VCaP (cell line): ENCODE measurements around the gene ANKFN1.

Experiments used
- H3K27ac ChIP-seq: fragments of 450-650 bp; 2 replicates; pipeline ENCODE4 v1.5.1; 2017
- TF ChIP-seq, protein P1 (sequence below): fragments of 450-650 bp; conservative IDR thresholded peaks from 2 replicates; pipeline ENCODE4 v1.5.1; 2017; ENCODE audit warnings: mild to moderate bottlenecking, moderate library complexity

The ANKFN1 gene

DNA sequence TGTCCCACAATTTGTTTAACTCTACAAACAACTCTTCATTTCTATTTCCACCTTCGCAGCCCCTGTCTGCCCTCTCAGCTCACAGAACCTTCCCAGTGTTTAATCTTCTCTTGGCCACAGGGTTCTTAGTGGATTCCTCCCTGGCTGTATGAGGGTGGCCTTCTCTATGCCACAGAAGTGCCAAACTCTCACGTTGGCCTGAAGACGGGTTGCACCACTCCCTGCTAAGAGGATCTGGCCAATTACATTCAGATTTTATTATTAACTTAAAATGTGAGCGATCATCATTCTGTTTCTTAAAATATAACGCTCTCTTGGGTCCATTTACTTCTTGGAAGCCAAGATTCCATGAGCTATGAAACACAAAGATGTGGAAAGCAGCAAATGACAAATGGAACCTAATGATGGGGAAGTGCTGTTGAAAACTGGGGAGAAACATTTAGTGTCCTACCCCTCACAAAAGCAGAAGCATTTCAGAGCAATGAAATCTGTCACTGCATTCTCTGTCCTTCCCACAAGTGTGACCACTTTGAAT lies 348.9 kb downstream of the ANKFN1 start:
- TF ChIP-seq, protein P1, sequence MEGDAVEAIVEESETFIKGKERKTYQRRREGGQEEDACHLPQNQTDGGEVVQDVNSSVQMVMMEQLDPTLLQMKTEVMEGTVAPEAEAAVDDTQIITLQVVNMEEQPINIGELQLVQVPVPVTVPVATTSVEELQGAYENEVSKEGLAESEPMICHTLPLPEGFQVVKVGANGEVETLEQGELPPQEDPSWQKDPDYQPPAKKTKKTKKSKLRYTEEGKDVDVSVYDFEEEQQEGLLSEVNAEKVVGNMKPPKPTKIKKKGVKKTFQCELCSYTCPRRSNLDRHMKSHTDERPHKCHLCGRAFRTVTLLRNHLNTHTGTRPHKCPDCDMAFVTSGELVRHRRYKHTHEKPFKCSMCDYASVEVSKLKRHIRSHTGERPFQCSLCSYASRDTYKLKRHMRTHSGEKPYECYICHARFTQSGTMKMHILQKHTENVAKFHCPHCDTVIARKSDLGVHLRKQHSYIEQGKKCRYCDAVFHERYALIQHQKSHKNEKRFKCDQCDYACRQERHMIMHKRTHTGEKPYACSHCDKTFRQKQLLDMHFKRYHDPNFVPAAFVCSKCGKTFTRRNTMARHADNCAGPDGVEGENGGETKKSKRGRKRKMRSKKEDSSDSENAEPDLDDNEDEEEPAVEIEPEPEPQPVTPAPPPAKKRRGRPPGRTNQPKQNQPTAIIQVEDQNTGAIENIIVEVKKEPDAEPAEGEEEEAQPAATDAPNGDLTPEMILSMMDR: no peak
- no peak overlapping the region for H3K27ac ChIP-seq

DNA sequence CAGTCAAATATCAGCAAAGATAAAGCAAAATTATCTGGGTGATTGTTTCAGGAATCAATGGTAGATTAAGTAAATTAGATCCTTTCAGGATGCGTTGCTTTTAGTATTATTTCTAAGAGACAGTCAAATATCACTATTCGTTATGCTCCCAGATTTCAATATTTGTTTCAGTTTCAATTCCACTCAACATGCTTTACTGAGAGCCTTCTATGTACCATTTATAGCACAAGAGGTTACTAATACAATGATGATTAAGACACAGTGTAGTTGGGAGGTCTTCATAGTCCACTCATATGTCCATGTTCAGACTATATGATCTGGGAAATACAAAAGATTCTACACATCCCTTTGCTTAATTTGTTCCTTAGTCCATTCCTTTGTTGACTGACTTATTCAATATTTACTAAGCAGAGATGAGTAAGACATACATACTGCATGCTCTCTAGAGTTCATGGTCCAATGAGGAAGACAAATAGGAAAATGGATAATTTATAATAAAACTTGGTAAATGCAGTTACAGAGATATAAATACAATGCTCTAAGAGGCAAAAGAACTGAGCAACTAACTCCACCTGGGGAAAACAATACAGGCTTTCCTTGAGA lies 352.0 kb downstream of the ANKFN1 start:
- no peak overlapping the region for H3K27ac ChIP-seq
- TF ChIP-seq, protein P1: no peak

DNA sequence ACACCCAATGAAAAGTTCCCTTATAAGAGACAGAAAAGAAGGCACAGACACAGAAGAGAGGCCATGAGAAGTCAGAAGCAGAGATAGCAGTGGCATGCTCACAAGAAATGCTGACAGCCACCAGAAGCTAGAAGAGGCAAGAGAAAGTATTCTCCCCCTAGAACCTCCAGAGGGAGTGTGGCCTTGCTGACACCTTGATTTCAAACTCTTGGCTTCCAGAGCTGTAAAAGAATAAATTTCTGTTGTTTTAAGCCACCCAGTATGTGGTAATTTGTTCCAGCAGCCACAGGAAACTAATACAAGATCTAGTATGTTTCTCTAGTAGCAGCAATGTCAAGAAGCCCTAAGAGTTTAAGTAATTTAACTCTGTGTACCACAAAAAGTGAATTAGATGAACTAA lies 353.1 kb downstream of the ANKFN1 start:
- TF ChIP-seq, protein P1: no peak
- H3K27ac ChIP-seq: no peak overlapping the region

DNA sequence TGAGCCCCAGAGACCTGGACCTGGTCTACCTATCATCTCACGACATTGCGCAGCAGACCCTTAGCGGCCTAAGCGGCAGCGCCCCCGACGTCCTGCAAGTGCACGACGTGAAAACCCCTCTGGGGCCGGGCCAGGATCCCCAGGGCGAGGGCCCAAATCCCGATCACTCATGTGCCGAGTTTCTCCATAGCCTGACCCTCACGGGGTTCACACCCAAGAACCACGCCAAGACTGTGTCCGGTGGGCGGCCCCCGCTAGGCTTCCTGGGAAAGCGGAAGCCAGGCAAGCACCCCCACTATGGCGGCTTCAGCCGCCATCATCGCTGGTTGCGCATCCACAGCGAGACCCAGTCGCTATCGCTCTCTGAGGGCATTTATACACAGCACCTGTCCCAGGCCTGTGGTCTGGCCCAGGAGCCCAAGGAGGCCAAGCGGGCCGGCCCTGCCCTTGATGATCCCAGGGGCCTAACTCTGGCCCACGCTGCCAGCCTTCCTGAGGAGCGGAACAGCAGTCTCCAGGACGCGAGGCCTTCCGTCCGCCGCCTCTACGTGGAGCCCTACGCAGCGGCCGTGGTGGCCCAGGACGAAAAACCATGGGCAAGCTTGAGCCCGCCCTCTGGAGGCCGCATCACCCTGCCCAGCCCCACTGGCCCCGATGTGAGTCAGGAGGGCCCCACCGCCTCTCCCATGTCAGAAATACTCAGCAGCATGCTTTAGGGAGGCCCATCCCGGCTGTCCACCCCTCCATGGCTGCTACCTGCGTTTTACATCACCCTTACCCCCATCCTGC lies 357.5 kb downstream of the ANKFN1 start:
- TF ChIP-seq, protein P1: no peak
- no peak overlapping the region for H3K27ac ChIP-seq

DNA sequence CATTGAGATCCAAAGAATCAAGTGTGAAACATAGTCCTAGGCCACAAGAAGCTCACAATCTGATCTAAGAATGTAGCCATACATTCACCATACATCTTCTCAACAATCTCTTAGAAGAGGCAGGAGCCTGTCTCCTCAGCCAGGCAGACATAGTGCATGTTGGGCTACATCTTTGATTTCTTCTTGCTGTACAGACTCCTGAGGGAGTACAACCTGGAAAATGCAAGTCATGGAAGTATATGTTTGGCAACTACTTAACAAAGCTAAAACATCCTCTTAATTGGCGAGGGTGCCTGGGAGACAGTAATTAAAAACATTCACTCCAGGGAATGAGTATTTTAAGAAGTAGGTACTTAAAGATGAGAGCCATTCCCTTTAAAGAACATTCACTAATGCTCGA lies 361.0 kb downstream of the ANKFN1 start:
- no peak overlapping the region for H3K27ac ChIP-seq
- TF ChIP-seq, protein P1: no peak

DNA sequence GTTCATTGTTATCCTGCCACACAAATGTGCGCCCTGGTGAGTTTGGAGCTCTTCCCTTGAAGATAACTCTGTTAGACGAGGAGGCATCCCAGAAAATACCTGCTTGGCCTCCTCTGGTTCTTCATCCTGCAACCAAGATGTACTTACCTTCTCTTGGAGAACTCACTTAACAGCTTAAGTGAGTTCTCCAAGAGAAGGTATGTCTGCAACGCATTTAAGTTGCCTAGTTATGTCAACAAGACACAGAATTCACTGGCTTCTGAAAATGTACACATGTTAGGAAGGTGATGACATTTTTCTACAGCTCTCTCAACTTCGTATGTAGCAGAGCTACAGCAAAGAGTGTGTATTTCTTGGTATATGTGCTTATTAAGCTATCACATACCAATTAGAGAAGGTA lies 361.6 kb downstream of the ANKFN1 start:
- TF ChIP-seq, protein P1: no peak
- H3K27ac ChIP-seq: no peak overlapping the region

DNA sequence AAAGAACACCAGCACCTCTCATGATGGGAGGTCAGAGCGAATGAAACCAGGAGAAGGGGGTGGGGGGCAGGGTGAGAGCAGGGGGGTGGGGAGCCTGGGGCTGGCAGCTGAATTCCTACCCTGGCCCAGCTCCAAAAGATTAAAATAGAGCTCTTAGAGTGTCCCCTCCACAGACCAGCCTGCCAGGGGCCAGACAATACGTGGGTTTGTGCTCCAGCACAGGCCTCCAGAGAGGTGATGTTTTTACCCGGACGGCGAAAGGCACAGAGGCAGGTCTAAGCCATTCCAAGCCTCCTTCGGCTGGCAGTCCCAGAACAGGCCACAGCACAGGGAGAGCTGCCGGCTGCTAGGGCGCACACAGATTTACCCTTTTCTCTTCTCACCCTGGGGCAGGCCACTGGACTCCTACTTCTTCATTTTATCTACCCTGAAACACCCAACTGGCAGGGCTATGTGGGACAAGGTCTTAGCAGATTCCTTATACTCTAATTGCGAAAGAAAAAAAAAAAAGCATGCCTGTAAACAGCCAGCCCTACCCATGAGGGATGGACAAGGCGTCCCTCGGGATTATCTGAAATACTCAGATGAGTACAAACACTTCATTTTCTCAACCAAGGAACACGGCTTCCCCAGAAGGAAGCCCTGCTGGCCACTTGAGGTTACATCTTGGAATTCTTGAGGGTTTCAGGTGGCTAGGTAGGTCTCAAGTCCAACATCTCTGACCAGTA lies 368.3 kb downstream of the ANKFN1 start:
- no peak overlapping the region for H3K27ac ChIP-seq
- TF ChIP-seq, protein P1: no peak
